ENCODE results near the gene SOX3.

Gene SOX3

DNA sequence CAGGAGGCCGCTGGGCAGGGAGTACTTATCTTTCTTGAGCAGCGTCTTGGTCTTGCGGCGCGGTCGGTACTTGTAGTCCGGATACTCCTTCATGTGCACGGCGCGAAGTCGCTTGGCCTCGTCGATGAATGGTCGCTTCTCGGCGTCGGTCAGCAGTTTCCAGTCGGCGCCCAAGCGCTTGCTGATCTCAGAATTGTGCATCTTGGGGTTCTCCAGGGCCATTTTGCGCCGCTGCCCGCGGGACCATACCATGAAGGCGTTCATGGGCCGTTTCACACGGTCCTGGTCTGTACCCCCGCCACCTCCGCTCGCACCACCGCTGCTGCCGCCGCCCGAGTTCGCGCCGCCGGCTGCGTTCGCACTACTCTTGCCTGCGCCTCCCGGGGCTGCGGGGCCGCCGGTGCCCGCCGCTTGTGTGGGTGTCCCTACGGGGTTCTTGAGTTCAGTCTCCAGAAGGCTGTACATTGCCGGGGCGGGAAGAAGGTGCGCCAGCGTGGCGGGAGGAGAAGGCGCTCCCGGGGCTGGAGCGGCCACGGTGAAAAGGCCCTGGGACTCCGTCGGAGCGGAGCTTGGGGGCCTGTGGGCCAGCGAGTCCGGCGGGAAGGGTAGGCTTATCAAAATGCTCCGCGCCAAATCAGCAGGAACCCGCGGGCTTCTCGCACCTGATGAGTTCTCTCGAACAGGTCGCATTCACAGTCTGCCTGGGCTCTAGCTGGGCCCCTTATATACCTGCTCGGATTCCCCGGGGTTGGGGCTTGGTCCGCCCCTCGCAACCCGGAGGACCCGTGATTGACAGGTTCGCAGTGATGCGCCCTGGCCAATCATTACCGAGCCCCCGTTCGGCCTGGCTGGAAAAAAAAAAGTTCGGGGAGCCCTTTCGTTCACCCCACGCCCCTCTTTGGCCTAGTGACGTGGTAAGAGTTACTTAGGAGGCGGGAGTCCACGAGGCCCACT, at the start of gene SOX3:
Gene SOX3, minus strand, starts transcription at position 699 of the 954 bp plus-strand sequence. Its CDS starts 9 bp downstream, at position 690.
- DNase-seq (ENCODE audit: low read depth): no peak

DNA sequence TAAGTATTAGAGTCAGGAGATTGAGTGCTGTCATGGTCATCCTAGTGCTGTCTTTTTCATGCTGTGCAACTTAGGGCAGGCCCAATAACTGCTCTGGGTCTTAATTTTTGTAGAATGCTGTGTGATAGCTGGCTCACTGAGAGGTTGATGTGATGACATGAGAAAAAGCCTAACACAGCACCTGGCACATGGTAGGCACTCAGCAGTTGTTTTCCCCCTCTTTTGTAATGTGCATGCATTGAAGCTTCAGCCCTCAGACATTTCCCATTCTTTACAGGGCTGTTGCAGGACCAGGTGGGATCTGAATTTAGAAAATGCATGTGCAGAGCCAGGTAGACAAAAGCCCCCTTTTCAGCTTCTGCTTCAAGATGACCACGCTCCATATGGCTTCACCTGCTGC, 44.1 kb upstream of the SOX3 start:
- DNase-seq (ENCODE audit: low read depth): no peak

DNA sequence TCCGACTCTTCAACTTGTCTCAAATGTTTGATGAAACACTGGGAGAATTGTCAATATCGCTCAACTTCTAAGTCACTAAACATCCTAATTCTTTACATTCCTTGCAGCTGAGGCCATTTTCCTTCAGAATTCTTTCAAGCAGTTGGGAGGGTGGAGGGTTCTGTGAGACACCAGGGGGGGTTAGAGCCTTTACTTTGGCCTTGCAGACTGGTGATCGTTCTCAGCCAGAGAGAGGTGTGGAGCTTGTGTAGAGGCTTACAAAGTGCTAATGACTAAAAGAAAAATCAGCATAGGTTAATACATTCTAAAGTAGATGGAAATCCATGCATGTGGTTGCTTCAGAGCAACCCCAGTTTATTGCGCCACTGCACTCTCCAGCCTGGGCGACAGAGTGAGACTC, 21.3 kb upstream of the SOX3 start:
- no peak for DNase-seq (ENCODE audit: low read depth)

DNA sequence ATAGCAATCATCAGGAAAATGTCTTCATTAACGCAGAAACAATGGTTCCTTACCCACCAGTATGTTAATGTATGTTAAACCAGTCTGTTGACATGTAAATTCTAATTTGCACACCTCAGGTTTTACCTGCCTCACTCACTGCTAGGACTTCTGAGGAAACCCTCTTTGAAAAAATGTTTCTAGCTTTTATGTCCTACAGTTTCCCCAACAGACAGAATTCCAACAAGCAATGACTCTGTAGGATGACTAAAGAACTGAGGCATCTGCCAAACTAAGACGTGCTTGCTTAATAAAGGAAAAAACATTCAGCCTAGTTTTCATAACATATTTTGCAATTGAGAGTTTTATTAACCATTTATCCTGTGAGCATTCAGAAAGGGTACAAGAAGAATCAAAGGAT, 20.6 kb upstream of the SOX3 start:
- no peak for DNase-seq (ENCODE audit: low read depth)

DNA sequence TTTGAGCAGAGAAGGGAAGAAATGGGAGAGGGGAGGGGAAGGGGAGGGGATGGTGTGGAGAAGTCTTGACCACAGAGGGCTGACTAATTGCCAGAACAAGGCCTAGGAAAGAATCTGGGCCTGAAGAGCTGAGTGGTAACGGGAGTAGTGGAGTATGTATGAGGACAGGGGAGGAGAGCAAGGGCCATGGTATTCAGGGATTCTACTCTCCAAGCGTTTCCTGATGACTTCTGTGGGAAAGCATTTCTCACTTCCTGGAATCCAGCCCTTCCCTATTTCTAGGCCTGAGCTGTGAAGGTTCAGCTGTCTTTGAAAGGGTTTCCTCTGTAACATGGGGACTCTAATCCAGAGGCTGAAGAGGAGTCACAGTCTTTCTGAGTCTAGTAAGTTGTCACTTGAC, 19.7 kb upstream of the SOX3 start:
- DNase-seq (ENCODE audit: low read depth): no peak

DNA sequence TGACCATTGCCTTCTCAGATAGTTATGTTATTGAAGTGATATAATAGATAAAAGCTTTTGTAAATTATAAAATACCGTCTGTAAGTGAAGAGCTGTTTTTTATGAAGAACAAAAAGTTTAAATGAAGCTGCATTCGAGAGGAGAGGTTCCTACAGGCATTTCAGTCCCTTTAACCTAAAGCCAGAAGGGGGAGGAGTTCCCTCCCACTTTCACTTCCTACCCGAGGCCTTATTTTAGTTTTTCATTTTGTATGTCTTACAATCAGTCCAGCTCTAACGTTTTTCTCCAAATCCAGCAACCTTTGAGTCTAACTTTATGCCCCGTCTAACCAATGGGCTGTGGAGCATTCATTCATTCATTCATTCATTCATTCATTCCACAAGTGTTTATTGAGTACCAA, 16.5 kb upstream of the SOX3 start:
- DNase-seq (ENCODE audit: low read depth): no peak

- no peak for DNase-seq (ENCODE audit: low read depth)
These were observed 9.7 kb upstream of the SOX3 start for GRCh38 chrX:140514554-140514953.

DNA sequence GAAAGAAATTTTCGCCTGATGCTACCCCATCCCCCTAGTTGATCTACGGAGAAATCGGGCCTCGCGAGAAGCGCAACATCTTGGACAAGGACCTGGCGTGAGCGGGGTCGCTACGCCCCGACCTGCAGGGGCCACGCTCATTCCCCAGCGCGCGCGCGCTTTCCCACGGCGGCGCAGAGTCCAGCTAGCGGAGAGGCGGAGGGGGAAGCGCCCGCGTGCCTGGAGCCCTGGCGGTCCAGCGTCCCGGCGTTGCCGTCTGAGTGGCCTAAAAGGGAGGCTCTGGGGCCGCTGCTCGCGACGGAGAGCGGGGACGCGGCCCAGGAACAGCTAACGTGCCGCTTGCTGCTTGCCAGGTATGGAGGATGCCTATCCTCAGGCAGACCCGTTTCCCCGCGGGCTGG, 6.0 kb upstream of the SOX3 start:
- DNase-seq (ENCODE audit: low read depth): no peak

DNA sequence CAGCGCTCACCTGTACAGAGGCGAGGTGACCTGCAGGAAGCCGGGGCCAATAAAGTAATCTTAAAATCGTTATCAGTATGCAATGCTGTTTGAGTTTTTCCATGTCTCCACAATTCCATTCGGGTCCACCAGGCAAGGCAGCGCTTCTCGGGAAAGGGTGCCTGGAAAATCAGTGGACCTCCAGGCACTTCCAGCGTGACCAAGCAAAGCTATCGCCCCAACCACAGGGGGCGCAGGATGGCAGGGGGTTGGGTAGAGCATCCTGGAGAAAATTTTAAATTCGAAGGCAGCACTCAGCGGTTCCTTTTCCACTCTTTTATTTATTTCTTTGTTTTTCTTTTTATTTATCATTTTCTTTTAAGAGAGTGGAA, 5.4 kb upstream of the SOX3 start:
- DNase-seq (ENCODE audit: low read depth): no peak

DNA sequence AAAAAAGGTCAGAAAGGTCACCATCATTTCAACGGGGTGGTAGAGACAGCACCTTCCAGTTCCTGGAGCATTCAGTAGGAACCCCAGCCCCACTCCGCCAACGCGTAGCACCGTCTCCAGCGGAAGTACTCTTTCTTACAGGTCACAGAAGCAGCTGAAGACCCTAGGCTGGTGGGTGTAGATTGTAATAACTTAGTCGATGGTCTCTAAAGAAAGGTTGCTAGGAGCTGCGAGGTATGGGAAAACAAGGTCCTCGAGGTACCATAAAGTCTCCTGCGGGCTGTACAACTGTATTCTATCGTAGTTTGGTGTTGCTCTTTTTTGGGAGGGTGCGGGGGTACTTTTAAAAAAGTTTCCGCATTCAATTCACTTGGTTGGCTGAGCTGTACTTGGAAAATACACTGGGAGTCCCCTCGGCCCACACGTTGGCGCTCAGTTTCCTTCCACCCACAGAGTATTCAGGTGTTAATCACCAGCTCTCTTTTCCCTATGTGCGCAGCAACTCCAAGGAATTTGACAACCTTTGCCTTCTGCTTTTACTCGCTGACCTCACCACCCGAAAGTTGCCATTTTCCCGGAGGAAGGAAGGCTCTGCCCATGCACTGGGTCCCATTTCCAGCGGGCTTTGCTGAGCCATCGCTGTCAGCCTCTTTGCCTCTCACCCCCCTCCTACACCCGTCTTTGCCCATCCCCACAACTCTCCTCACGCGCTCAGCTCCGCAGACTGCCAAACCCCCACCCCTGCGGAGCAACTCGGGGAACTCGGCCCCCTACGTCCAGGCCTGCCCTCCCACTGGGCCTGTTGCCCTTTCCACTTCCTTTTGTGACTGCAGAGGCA, 4.8 kb upstream of the SOX3 start:
- DNase-seq (ENCODE audit: low read depth): no peak

GRCh38 chrX:140508958-140509357, 4.1 kb upstream of the SOX3 start:
- no peak for DNase-seq (ENCODE audit: low read depth)

DNA sequence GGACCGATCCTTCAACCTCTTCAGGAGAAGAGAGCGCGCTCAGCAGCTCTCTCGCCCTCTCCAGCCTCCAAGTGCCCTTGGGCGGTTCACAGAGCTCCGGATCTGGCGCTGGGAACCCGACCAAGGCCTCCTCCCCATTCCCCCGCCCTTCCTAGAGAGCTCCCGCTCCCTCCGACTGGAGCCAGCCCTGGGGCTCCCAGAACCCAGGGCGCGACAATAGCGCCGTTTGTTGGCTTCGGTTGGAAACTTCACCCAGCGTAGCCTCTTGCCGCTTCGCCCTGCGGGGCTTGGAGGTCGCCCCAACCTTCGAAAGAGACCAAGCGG, 3.1 kb upstream of the SOX3 start:
- no peak for DNase-seq (ENCODE audit: low read depth)

DNA sequence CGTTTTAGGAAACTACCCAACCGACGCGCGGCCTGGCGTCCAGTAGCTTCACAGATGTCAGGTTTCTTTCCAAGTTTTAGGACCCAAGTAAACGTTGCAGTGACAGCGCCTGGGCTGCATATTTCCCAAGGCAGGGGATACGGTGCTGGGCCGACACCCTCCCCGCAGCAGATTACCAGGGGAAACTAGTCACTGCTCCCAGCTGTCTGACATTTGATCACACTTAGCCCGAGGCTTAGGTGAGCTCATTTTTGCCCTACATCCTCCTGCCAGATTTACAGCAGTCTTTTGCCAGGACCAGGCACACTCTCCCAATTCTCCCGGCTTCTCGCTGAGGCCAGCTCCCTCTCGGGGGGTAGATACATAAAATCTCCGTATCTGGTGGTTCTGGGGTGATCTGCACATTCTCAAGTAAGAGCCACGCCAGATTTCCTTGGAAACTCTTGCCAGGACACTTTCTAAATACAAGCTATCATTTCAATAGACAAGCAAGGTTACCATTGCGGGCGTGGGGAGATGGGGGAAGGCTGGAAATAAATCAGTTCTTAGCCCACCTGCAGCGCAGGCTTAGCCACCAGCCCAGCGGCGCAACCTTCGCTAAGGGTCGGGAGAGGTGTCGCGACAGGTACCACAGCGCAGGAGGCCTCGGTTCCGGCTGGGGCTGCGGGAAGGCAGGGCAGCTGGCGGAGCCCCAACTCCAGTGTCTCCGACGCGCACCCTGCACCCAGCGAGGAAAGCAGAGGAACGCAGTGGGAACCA, 2.5 kb upstream of the SOX3 start:
- DNase-seq (ENCODE audit: low read depth): no peak

GRCh38 chrX:140505421-140506337, 810 bp upstream of the SOX3 start:
- DNase-seq (ENCODE audit: low read depth): no peak

DNA sequence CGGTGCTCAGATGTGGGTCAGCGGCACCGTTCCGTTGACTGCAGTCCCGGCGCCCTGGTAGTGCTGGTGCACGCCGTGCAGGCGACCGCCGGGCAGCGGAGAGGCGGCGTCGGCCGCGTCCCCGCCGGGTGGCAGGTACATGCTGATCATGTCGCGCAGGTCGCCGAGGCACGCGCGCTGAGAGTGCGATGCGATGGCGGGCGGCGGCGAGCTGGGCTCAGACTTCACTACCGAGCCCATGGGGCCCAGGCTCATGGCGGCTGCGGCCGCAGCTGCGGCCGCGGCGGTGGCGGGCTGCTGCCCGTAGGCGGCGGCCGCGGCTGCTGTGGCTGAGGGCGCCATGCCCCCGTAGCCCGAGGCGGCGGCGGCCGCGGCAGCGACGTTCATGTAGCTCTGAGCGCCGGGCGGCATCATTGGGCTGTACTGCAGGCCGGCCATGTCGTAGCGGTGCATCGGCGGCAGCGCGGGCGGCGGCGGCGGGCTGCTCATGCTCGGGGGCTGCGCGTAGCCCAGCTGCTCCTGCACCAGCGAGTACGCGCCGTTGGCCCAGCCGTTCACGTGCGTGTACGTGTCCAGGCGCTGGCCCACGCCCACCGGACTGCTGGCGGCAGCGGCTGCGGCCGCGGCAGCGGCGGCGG, 1.0 kb downstream of the SOX3 start:
- DNase-seq (ENCODE audit: low read depth): no peak

- DNase-seq (ENCODE audit: low read depth): no peak
These were observed 1.6 kb downstream of the SOX3 start for GRCh38 chrX:140503238-140503601.

- no peak for DNase-seq (ENCODE audit: low read depth)
These were observed 2.2 kb downstream of the SOX3 start for GRCh38 chrX:140502491-140503237.

DNA sequence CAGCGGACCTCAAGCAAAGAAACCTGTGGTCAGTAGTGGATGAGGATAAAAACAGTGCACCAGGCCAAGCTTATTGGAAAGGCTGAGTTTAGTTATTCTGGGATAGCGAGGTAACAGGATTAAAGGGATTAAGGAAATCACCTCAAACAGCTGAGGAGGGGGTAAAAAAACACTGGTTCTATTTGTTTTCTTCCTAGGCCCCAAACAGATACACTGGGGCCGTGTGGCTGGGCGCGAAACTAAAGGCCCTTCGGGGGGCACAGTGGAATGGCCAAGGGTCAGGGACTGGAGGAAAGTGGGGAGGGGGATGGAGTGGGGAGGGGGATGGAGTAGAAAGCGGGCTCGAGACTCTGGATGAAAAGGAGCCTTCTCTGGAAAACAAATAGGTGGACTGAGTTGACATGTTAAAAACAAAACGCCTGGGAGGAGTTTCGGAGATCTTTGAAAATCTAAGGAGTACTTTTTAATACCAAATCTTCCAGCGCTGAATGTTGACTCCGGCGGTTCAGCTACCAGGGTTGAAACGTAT, 2.9 kb downstream of the SOX3 start:
- DNase-seq (ENCODE audit: low read depth): no peak

- no peak for DNase-seq (ENCODE audit: low read depth)
These were observed 3.5 kb downstream of the SOX3 start for GRCh38 chrX:140501321-140501720.

DNA sequence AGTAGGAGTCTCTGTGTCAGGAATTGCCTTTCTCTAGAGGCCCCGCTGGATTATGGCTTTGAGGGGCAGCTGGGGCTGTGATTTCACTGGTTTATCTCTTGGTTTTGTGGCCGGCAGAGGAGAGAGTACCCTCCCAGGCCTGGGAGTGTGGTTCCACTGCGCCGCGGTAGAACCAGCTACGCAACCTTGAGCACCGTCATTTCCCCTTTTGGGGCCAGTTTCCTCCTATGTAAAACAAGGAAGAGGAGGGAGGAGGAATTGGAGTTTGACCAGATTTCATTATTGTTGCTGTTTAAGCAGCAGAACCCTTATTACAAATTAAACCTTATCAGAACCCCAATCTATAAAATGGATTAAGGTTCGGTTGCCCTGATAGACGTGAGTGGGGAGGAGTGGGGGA, 4.4 kb downstream of the SOX3 start:
- no peak for DNase-seq (ENCODE audit: low read depth)

Measured in activated gamma-delta T cell treated with anti-CD3 and anti-CD28 coated beads, Interleukin-2, amount 50 U/mL, for 16 hours (primary cell).